NCI-H2196 (cell line): ENCODE data around the gene APC2.
"Not testable (repeated sequence)": the region's sequence is repeated elsewhere in the genome, so short reads cannot be mapped to it uniquely, and the experiment has no call there.

Source experiments
- DNase-seq: peaks from one replicate; lab custom pipeline; 2025; ENCODE audit not compliant: unreplicated experiment; lab: John Stamatoyannopoulos, UW

The APC2 gene

GRCh38 chr19:1494115-1494815 lies 44.3 kb downstream of the APC2 start:
- no peak for DNase-seq

- DNase-seq = no peak
Observed at GRCh38 chr19:1495051-1495798, 45.3 kb downstream of the APC2 start.

- no peak for DNase-seq
Observed at GRCh38 chr19:1495799-1496713, 46.1 kb downstream of the APC2 start.

- no peak for DNase-seq
Observed at GRCh38 chr19:1496714-1497577, 47.0 kb downstream of the APC2 start.

DNA sequence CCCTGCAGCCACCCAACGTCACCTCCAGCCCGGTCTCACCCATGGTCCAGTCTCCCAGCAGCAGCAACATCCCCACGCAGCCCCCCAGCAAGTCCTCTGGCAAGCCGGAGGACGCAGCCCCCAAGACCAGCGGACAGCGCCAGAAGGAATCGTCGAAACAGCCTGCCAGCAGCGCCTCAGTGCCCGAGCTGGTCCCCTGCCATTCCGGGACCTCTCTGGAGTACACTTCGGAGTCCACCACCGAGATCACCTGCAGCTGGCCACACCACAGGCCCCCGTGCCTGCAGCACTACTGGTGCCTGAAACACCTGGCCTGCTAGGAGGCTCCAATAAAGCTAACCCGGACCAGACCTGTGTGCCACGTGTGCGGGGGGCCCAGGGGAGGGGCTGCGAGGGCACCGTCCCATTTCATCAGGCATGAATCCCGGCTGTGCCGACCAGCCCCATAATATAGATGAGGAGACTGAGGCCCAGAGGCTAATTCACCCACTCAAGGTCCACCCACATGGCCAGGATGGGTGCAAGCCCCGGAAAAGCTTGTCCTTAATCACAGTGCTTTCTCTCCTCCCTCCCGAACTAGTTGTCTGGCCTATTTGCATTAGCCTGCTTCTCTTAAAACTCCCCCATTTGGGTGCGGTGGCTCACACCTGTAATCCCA lies 47.8 kb downstream of the APC2 start:
- no peak for DNase-seq

- not testable (repeated sequence) for DNase-seq
Observed at GRCh38 chr19:1499231-1499630, 49.3 kb downstream of the APC2 start.

GRCh38 chr19:1501200-1501595 lies 51.3 kb downstream of the APC2 start:
- no peak for DNase-seq

- DNase-seq = no peak
Observed at GRCh38 chr19:1502433-1503088, 52.6 kb downstream of the APC2 start.

DNA sequence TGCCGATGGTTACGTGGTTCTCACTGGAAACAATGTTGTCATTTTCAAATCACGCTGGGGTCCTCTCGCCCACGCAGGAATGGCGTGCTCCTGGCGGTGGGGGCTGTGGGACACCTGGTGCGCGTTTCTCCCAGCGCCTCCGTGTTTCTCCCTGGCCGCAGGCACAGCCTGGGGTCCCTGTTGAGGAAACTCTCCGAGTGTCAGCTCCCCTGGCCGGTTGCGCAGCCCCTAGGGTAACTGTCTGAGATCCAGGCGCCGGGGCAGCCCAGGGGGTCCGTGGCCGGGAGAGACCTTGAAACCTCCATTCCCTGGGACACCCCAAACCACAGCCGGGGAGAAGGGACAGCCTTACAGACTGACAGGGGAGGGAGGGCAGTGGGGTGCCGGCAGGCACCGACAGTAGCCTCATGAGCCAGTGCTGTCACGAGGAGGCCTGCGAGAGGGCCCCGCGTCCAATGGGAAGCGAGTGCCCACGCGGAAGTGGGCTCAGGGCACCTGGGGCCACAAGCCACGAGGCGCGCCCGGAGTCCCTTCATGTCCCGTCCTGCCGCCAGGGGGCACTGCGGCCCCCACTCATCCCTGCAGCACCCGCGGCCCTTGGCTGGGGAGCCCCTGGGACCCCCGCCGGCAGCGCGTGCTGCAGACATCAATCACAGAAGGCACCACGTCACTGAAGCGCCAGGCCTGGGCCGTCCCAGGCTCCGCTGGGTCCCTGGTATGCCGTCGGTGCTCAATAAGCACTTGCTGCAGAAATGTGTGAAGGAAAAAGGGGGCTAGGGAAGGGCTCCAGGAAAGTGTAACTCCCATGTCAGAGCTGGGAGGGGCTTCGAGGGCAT lies 53.4 kb downstream of the APC2 start:
- DNase-seq = no peak

DNA sequence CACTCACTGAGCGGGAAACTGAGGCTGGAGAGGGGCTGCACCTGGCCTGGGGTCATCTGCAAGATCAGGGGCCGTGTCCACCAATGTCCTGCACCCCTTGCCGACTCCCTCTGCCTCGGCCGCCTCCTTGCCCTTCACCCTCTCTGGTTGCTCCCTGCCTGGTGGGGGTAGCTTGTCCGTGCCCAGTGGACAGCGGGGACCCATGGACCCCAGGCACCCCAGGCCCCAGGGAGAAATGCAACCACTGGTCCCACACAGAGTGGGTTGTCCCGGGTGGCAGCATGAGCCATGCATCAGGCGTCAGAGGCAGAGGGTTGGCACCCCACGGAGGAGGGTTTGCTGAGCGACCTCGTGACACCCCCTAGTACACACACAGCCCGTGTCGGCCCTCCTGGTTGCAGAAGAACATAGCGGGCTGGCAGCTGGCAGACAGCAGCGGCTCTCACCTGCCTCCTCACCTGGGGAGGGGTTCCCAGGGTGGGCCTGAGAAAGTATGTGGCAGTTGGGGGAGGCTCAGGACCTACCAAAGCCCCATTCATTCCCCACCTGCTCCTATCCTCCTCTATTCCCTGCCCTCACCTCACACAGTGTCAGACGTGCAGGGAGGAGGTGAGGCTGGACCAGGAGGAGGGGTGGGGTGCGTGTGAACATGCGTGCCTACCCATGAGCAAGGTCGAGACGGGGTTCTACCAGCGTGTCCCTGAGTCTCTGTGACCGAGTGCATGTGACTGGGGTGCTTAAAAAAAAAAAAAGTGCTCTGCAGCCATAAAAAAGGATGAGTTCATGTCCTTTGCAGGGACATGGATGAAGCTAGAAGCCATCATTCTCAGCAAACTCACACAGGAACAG lies 54.2 kb downstream of the APC2 start:
- no peak for DNase-seq

DNA sequence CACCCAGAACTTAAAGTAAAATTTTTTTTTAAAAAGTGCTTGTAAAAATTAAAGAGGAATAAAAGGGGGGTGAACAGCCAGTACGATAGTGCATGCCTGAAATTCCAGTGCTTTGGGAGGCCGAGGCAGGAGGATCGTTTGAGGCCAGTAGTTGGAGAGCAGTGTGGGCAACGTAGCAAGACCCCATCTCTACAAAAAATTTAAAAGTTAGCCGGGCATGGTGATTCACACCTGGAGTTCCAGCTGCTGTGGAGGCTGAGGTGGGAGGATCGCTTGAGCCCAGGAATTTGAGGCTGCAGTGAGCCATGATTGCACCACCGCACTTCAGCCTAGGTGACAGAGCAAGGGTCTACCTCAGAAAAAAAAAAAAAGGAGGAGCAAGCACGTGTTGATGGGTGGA lies 55.1 kb downstream of the APC2 start:
- no peak for DNase-seq

DNA sequence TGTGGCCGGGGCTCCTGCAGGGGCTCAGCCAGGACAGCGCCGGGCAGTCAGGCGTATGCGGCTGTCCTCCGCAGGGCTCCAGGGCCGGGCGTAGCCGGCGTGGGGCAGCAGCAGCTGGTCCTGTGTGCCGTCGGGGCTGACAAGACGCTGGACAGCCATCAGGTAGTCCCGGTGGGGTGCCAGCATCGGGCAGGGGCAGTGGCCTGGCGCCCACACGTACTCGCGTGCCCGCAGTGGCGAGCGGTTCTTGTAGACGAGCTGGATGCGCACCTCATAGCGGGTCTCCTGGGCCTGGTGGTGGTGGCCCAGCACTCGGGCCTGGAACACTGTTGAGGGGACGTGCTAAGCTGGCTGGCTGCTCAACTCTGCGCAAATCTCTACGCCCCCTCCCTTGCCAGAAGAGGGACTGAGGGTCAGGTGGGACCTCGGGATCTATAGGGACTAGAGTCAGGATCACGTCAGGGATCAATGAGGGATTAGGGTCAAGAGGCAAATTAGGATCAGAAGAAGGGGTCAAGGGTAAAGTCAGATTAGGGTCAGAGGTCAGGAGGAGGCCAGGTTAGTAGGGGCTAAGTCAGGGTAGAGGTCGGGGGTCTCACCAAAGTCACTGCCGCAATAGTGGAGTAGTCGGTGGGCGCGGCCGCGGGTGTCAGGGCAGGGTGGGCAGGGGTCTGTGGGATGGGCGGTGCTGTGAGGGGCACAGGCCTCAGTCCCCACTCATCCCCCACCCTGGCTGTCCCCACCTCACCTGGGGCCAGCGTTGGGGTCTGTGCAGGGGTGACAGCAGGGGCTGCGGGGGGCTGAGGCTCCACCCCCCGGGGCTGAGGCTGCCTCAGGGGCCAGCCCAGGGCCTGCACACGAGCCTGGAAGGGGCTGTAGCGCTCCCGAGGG lies 56.3 kb downstream of the APC2 start:
- no peak for DNase-seq

- no peak for DNase-seq
Observed at GRCh38 chr19:1507192-1507660, 57.3 kb downstream of the APC2 start.

GRCh38 chr19:1507763-1508506 lies 58.0 kb downstream of the APC2 start:
- peak; percentile 99 for DNase-seq

GRCh38 chr19:1508507-1508856 lies 58.6 kb downstream of the APC2 start:
- DNase-seq = no peak
